Mesothelial cell of epicardium (in vitro differentiated cells): Measurements from ENCODE around the gene FGF21. TPM values are rescaled to one million over a fixed set of nuclear protein-coding genes. Genes with fewer than 3 reads are reported as not detected.

Experiments used
- DNase-seq, 2 experiments: peaks; one replicate each; pipeline ENCODE4 v3.0.0; 2021; ENCODE audit warnings: low spot score in 2 of 2; ENCODE audit not compliant: unreplicated experiment in 2 of 2
- H3K27ac Mint-ChIP-seq: 2 replicates; pipeline ENCODE4 v1.8.0; 2021; ENCODE audit warnings: mixed read lengths
- H3K27me3 Mint-ChIP-seq: 2 replicates; pipeline ENCODE4 v1.8.0; 2021; ENCODE audit warnings: low read depth, mixed read lengths
- H3K36me3 Mint-ChIP-seq: 2 replicates; pipeline ENCODE4 v1.8.0; 2021; ENCODE audit warnings: mixed read lengths
- H3K4me1 Mint-ChIP-seq: 2 replicates; pipeline ENCODE4 v1.8.0; 2021; ENCODE audit warnings: mixed read lengths
- H3K4me3 Mint-ChIP-seq: 2 replicates; pipeline ENCODE4 v1.8.0; 2021; ENCODE audit warnings: mild to moderate bottlenecking, moderate library complexity, mixed read lengths
- H3K9me3 Mint-ChIP-seq: 2 replicates; pipeline ENCODE4 v1.8.0; 2021; ENCODE audit warnings: mixed read lengths
- total RNA-seq: library from RNA; stranded (reverse); gene quantifications from 3 replicates; pipeline ENCODE4 v1.2.1, GENCODE V29; 2021
- TF ChIP-seq, protein P1 (sequence below): fragments of 200-600 bp; sonication (generic); IDR thresholded peaks from one replicate; pipeline ENCODE4 v1.5.0; 2021; ENCODE audit warnings: antibody characterized with exemption; ENCODE audit not compliant: unreplicated experiment

FGF21 gene
- total RNA-seq, 1 donor from 2014 or later, result not detected

DNA sequence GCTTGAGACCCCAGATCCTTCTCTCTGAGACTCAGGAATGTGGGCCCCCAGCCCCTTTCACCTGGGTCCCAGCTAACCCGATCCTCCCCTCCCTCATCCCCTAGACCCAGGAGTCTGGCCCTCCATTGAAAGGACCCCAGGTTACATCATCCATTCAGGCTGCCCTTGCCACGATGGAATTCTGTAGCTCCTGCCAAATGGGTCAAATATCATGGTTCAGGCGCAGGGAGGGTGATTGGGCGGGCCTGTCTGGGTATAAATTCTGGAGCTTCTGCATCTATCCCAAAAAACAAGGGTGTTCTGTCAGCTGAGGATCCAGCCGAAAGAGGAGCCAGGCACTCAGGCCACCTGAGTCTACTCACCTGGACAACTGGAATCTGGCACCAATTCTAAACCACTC lies 463 bp downstream of the FGF21 start:
- TF ChIP-seq, protein P1, sequence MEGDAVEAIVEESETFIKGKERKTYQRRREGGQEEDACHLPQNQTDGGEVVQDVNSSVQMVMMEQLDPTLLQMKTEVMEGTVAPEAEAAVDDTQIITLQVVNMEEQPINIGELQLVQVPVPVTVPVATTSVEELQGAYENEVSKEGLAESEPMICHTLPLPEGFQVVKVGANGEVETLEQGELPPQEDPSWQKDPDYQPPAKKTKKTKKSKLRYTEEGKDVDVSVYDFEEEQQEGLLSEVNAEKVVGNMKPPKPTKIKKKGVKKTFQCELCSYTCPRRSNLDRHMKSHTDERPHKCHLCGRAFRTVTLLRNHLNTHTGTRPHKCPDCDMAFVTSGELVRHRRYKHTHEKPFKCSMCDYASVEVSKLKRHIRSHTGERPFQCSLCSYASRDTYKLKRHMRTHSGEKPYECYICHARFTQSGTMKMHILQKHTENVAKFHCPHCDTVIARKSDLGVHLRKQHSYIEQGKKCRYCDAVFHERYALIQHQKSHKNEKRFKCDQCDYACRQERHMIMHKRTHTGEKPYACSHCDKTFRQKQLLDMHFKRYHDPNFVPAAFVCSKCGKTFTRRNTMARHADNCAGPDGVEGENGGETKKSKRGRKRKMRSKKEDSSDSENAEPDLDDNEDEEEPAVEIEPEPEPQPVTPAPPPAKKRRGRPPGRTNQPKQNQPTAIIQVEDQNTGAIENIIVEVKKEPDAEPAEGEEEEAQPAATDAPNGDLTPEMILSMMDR, result no peak
- no peak for DNase-seq
- H3K4me1 Mint-ChIP-seq, result peaks cover 21% of the 10 kb centered on the region
- H3K27ac Mint-ChIP-seq, result peak overlapping the region; percentile 30
- no peak overlapping the region for H3K4me3 Mint-ChIP-seq
- peaks cover 24% of the 10 kb centered on the region for H3K27me3 Mint-ChIP-seq
- H3K9me3 Mint-ChIP-seq, result no peaks in the 10 kb centered on the region
- H3K36me3 Mint-ChIP-seq, result no peaks in the 10 kb centered on the region

DNA sequence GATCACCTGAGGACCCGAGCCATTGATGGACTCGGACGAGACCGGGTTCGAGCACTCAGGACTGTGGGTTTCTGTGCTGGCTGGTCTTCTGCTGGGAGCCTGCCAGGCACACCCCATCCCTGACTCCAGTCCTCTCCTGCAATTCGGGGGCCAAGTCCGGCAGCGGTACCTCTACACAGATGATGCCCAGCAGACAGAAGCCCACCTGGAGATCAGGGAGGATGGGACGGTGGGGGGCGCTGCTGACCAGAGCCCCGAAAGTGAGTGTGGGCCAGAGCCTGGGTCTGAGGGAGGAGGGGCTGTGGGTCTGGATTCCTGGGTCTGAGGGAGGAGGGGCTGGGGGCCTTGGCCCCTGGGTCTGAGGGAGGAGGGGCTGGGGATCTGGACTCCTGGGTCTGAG lies 888 bp downstream of the FGF21 start:
- Mint-ChIP-seq H3K27me3 (peaks cover 25% of the 10 kb centered on the region), H3K9me3 (no peaks in the 10 kb centered on the region), H3K36me3 (no peaks in the 10 kb centered on the region), H3K4me1 (peaks cover 18% of the 10 kb centered on the region), H3K27ac (no peak overlapping the region), H3K4me3 (no peak overlapping the region)
- TF ChIP-seq, protein P1, result no peak
- no peak for DNase-seq

DNA sequence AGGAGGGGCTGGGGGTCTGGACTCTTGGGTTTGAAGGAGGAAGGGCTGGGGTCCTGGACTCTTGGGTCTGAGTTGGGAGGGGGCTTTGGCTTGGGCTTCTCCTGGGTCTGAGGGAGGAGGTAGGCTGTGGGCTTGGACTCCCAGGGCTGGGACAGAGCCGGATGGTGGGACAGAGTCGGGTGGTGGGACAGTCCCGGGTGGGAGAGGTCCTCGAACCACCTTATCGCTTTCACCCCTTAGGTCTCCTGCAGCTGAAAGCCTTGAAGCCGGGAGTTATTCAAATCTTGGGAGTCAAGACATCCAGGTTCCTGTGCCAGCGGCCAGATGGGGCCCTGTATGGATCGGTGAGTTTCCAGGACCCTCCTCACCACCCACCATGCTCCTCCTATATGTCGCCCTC lies 1.4 kb downstream of the FGF21 start:
- DNase-seq, result no peak
- H3K36me3 Mint-ChIP-seq, result no peaks in the 10 kb centered on the region
- H3K9me3 Mint-ChIP-seq, result no peaks in the 10 kb centered on the region
- H3K4me3 Mint-ChIP-seq, result no peak overlapping the region
- TF ChIP-seq, protein P1, result no peak
- no peak overlapping the region for H3K27ac Mint-ChIP-seq
- peaks cover 16% of the 10 kb centered on the region for H3K4me1 Mint-ChIP-seq
- H3K27me3 Mint-ChIP-seq, result peaks cover 28% of the 10 kb centered on the region

DNA sequence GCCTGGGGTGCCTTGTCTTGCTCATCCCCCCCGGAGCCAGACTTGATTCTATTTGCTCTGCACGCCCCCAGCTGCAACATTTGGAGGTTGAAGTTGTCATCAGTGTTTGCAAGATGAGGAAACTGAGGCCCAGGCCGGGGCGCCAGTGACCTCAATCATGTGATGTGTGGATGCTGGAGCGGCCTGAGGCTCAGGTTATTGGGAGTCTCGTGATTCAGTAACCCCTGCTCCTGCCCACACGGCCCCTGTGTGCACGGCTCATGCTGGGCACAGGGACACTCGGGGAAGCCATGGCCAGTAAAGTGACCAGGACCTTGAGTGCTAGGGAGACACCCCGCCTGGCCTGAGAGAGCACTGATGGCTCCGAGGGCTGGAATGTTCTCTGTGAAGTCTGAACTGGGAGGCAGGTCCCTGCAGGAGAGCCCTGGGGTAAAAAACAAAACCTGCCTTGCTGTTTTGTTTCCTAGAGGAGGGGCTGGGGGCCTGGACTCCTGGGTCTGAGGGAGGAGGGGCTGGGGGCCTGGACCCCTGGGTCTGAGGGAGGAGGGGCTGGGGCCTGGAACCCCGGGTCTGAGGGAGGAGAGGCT lies 1.9 kb downstream of the FGF21 start:
- peaks cover 14% of the 10 kb centered on the region for H3K4me1 Mint-ChIP-seq
- no peaks in the 10 kb centered on the region for H3K9me3 Mint-ChIP-seq
- TF ChIP-seq, protein P1, result no peak
- DNase-seq, result no peak
- no peaks in the 10 kb centered on the region for H3K36me3 Mint-ChIP-seq
- H3K4me3 Mint-ChIP-seq, result no peak overlapping the region
- H3K27ac Mint-ChIP-seq, result no peak overlapping the region
- peaks cover 30% of the 10 kb centered on the region for H3K27me3 Mint-ChIP-seq

DNA sequence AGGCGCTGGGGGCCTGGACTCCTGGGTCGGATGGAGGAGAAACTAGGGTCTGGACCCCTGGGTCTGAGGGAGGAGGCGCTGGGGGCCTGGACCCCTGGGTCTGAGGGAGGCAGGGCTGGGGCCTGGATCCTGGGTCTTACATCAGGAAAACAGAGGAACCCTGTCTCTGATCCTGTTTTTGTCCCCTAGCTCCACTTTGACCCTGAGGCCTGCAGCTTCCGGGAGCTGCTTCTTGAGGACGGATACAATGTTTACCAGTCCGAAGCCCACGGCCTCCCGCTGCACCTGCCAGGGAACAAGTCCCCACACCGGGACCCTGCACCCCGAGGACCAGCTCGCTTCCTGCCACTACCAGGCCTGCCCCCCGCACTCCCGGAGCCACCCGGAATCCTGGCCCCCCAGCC lies 2.4 kb downstream of the FGF21 start:
- Mint-ChIP-seq H3K4me1 (peaks cover 13% of the 10 kb centered on the region), H3K27me3 (peaks cover 34% of the 10 kb centered on the region), H3K27ac (no peak overlapping the region), H3K36me3 (no peaks in the 10 kb centered on the region), H3K9me3 (no peaks in the 10 kb centered on the region), H3K4me3 (no peak overlapping the region)
- TF ChIP-seq, protein P1, result no peak
- DNase-seq, result no peak
